HCT116 (cell line): ENCODE measurements around the gene TMEM191C.

Experiments used
- CTCF ChIP-seq, 3 experiments: fragments of 200-600 bp in 1 of 3; sonication (generic) in 1 of 3; IDR thresholded peaks in 2 of 3; conservative IDR thresholded peaks in 1 of 3; 2 replicates each; pipeline ENCODE4 v1.5.1; 2012 to 2017; ENCODE audit warnings: low read depth in 2 of 3, low read length in 2 of 3, antibody characterized with exemption in 1 of 3, borderline replicate concordance in 1 of 3, control low read depth in 1 of 3, mild to moderate bottlenecking in 1 of 3, mixed read lengths in 1 of 3, mixed run types in 1 of 3, moderate library complexity in 1 of 3; ENCODE audit not compliant: insufficient read depth in 1 of 3
- EZH2 ChIP-seq: fragments of 200-600 bp; sonication (generic); IDR thresholded peaks from 2 replicates; pipeline ENCODE4 v1.6.1; 2017; ENCODE audit warnings: antibody characterized with exemption, mixed run types
- EZH2phosphoT487 ChIP-seq: fragments of 200-600 bp; IDR thresholded peaks from 2 replicates; pipeline ENCODE4 v1.6.1; 2018; ENCODE audit warnings: antibody characterized with exemption, borderline replicate concordance
- FOSL1 ChIP-seq: IDR thresholded peaks from 2 replicates; pipeline ENCODE4 v1.6.1; 2012; ENCODE audit warnings: low read depth
- MAX ChIP-seq: IDR thresholded peaks from 2 replicates; pipeline ENCODE4 v1.6.1; 2012
- POLR2A ChIP-seq: IDR thresholded peaks from 2 replicates; pipeline ENCODE4 v1.7.0; 2011; ENCODE audit warnings: borderline replicate concordance; ENCODE audit not compliant: insufficient read depth, insufficient read length; ENCODE audit errors: extremely low read depth
- POLR2AphosphoS5 ChIP-seq: IDR thresholded peaks from 2 replicates; pipeline ENCODE4 v1.6.1; 2011; ENCODE audit warnings: mild to moderate bottlenecking, low read depth, low read length, moderate library complexity
- RAD21 ChIP-seq: IDR thresholded peaks from 2 replicates; pipeline ENCODE4 v1.6.1; 2012; ENCODE audit warnings: low read depth, mild to moderate bottlenecking
- SRF ChIP-seq: IDR thresholded peaks from 2 replicates; pipeline ENCODE4 v1.6.1; 2012; ENCODE audit warnings: low read depth
- YY1 ChIP-seq: IDR thresholded peaks from 2 replicates; pipeline ENCODE4 v1.6.1; 2011; ENCODE audit warnings: low read length, low read depth, moderate library complexity, mild to moderate bottlenecking; ENCODE audit not compliant: insufficient replicate concordance; ENCODE audit errors: extremely low read depth
- ZNF274 ChIP-seq: fragments of 200-500 bp; sonication (Bioruptor generic); IDR thresholded peaks from 2 replicates; pipeline ENCODE4 v1.6.1; 2014; ENCODE audit warnings: mild to moderate bottlenecking, low read depth, low read length, inconsistent platforms

DNA sequence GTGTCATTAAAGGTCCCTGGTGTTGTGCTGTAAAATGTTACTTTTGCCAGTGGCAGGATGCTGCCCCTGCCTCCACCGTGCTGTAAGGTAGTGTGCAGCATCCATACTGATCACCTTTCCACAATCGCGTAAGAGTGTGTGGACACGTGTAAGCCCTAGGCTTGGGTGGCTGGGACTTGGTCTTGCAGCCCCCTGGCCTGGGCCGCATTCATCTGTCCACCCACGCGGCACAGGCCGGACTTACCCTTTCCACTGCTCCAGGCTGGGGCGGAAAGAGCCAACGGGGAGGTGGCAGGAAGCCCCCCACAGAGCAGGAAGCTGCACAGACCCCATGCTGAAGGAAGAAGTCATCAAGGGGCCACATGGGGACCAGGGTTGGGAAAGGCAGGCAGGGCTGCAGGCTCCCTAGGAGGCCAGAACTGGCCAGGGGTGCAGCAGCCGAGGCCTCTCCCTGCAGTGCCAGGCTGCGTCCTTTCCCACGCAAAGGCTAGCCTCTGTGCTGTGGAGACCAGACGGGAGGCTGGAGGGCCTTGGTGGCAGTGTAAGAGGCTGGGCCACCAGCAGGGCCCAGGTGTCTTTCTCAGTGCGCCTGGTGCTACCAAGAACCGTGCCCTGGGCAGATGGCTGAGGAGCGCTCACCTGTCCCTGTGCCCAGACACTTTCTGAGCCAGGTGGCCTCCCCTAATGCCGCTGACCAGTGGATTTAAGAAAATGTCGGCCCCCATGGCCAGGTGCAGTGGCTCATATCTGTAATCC, 11.7 kb upstream of the TMEM191C start:
- TF ChIP-seq MAX (no peak), CTCF (IDR thresholded peaks at IDR 0.05 in 2 of 3, conservative IDR thresholded peaks at IDR 0.05 in 1 of 3; ENCODE audit: borderline replicate concordance in 1 of 3, insufficient read depth in 1 of 3, low read depth in 2 of 3, low read length in 2 of 3) (no peak), SRF (no peak), POLR2A (no peak), POLR2AphosphoS5 (no peak), ZNF274 (no peak), FOSL1 (no peak), EZH2phosphoT487 (no peak), YY1 (no peak), EZH2 (no peak), RAD21 (no peak)
